Measurements from ENCODE around the gene NAA80.

The NAA80 gene

DNA sequence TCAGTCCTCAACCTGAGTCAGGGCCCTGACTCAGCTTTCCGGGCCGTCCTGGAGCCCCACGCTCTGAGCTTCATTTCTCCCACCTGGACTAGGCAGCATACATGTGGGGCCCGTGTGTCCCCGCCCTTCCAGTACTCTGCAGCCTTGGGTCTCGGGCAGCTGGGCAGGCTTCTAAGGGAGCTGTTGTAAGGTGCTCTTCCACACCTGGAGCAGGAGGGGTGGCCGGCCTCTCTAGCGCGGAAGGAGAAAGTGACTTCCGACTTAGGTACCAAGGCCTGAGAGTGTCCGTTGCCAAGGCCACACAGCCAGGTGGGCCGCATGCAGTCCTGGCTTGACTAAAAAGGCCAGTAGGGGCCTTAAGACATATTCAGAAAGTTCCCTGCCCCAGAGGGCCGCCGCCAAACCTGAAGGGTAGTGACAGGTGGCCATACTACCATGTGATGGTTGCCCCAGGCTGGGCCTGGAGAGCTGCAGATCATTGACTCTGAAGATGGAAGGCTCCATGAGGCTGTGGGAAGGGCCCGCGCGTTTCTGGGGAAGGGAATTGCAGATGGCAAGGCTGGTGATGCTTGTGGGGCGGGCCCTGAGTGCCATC lies 39.7 kb downstream of the NAA80 start:
- in situ Hi-C loops (cut with MboI; ENCODE audit: low sequenced_read_pairs), result no loop called here

DNA sequence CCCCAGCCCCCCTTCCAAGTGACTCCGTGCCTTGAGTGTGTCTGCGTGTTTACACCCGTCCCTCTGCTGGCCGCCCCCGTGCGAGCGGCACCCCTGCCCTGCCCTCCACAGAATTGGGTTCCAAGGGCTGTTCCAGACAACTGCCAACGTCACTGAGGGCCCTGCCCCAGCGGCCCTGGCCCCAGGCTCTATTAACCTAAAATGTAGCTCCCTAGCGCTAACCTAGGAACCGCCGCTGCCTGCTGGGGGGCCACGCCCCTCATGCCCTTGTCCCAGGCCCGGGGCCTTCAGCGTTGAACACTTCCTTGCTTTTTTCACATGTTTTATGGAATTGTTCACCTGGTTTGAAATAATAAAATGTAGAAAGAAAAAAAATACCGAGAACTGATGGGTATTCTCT lies 40.2 kb downstream of the NAA80 start:
- in situ Hi-C loops (cut with MboI; ENCODE audit: low sequenced_read_pairs), result no loop called here

DNA sequence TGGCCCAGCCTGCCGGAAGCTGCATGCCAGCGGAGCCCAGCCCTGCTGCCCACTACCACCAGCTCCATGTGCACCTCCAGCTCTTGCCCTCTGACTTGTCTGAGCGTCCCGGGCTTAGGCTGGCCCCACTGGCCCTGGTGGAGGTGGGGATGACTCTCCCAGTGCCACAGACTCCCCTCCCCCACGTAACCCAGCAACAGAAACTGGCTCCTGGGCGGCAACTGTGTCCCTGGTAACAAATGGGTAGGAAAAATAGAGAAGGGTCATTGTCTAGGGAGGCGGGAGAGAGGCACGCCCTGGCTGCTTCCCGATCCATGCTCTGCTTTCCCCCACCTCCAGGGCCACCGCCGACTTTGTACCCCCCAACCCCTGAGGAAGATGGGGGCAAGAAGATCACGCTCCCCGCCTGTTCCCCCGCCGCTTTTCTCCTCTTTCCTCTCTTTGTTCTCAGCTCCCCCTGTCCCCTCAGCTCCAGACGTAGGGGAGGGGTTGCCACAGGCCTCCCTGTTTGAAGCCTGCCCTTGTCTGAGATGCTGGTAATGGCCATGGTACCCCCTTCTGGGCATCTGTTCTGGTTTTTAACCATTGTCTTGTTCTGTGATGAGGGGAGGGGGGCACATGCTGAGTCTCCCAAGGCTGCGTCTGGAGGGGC lies 41.0 kb downstream of the NAA80 start:
- in situ Hi-C loops (cut with MboI; ENCODE audit: low sequenced_read_pairs), result no loop called here

DNA sequence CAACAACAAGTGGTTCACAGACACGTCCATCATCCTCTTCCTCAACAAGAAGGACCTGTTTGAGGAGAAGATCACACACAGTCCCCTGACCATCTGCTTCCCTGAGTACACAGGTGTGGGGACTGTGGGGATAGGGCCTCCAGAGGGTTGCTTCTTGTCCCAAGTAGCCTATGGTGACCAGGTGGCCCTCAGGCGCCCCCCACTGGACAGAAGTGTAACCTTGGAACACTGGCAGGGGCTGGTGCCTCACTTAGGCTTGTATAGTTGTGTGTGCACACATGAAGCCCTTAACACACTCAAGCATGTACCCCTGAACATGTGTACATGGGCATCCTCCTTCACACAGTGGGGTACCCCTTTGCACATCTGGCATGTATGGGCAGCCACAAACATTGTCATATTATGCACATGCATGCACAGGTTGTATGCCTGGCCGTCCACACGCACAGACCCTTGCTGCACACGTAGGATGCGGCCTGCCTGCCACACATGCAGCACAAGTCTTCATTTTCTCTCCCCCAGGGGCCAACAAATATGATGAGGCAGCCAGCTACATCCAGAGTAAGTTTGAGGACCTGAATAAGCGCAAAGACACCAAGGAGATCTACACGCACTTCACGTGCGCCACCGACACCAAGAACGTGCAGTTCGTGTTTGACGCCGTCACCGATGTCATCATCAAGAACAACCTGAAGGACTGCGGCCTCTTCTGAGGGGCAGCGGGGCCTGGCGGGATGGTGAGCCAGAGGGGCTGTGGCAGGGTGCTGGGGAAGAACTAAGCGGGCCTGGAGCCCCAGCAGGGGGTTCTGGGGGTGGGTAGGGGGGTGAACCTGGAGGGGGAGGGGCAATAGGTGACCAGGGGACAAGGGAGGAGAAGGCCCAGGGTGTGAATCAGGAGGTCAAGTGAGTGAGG lies 42.0 kb downstream of the NAA80 start:
- in situ Hi-C loops (cut with MboI; ENCODE audit: low sequenced_read_pairs), result no loop called here

DNA sequence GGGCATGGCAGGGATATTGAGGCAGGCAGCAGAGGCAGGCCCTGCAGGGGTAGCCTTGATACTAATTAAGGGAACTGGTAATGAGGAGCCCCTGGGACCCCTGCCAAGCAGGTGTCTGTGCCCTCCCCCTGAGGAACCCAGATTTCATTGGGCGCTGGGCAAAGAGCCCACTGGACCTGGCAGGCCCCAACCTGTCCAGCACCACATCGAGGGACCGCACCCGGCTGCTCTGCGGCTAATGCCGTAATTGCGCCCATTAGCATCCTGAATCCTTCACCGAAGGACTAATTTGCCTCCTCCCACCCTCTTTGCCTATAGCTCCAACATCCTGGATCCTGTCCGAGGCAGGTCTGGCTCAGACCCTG lies 44.0 kb downstream of the NAA80 start:
- in situ Hi-C loops (cut with MboI; ENCODE audit: low sequenced_read_pairs), result no loop called here

DNA sequence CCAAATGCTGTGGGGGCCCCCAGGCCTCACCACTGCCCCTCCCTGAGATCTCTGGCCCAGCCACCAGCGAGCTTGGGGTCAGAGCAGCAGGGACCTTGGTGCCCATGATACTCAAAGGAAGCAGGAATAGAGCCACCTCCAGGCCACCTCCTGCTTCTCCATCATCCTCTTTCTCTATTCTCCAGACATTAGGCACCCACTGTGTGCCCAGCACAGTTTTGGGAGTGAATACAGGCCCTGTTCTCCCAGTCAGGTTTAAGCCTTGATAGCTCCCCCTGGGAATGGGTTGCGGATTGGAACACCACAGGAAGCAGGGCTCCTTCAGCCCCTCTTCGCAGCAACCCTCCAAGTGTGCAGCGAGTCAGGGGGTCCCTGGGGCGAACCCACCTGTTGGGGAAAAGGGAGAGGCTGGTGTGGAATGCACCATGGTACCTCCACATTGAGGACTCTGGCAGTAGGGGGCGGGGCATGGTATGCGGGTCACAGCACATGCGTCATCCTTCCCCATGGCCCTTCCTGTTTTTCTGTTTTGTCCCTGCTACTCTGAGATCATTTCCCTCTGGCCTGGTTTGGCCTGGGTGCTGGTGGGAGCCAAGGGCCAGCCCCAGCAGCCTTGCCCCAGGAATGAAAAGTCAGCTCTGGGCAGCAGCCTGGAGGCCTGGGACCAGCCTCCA lies 44.5 kb downstream of the NAA80 start:
- in situ Hi-C loops (cut with MboI; ENCODE audit: low sequenced_read_pairs), result no loop called here

DNA sequence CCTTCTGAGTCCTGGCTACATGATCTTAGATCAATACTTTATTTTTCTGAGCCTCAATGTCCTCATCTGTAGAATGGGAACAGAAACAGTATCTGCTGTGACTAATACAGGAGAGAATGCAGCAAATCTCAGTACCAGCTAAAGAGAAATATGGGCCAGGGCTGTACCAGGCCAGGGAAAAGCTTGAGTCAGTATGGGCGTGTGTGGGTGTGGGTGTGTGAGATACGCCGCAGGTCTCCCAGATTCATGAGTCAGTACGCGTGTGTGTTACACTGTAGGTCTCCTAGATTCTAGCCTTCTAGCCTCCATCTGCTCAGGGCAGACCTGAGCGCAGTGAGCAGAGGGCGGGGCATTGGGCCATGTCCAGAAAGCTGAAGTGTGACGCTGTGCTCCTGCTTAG lies 48.0 kb downstream of the NAA80 start:
- in situ Hi-C loops (cut with MboI; ENCODE audit: low sequenced_read_pairs), result no loop called here

DNA sequence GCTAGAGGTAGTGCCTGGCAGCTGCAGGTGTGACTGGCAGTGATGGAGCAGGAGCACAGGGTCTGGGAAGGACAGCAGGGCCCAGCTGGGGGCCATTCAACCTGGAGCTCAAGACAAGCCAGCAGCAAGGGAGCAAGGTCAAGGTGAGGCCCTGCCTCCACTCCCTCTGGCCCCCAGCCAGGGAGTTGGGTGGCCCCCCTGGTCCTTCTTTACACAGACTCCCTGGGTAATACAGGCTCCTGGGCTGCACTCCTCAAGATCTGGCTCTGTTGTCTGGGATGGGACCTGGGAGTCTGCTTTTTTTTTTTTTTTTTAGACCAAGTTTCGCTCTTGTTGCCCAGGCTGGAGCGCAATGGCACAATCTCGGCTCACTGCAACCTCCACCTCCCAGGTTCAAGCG lies 48.7 kb downstream of the NAA80 start:
- in situ Hi-C loops (cut with MboI; ENCODE audit: low sequenced_read_pairs), result no loop called here

DNA sequence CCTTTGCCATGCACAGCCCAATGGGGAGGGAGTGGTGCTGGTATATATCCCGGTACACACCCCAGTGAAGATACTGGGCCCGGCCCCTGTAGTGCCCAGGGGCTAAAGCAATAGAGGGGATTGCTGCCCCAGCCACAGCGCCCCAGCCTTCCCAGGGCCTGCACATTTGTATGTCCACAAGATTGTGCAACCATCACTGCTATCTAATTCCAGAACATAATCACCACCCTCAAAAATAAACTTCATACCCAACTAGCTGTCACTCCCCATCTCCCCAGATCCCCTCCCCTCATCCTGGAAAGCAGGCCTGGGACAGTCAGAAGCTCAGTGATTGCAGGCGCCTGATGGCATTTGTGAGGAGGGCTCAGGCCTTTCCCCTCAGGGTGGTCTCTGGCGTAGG lies 49.7 kb downstream of the NAA80 start:
- in situ Hi-C loops (cut with MboI; ENCODE audit: low sequenced_read_pairs), result no loop called here

DNA sequence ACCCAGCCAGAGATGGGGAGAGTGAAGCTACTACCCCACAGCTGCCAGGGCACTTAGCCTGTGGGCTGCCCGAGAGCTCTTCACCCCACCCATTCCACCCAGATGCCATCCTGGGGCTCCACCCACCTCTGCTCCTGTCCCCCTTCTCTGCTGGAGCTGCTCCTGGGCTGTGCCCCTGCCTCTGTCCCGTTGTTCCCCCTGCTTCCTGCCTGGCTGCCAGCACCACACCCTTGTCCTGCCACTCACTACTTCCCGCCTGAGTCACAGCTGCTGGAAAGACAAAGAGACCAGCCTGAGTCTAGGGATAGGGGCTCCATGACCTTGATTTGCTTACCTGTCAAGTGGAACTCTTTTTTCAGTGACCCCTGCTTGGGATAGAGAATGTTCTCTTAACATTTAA lies 50.8 kb downstream of the NAA80 start:
- in situ Hi-C loops (cut with MboI; ENCODE audit: low sequenced_read_pairs), result no loop called here

DNA sequence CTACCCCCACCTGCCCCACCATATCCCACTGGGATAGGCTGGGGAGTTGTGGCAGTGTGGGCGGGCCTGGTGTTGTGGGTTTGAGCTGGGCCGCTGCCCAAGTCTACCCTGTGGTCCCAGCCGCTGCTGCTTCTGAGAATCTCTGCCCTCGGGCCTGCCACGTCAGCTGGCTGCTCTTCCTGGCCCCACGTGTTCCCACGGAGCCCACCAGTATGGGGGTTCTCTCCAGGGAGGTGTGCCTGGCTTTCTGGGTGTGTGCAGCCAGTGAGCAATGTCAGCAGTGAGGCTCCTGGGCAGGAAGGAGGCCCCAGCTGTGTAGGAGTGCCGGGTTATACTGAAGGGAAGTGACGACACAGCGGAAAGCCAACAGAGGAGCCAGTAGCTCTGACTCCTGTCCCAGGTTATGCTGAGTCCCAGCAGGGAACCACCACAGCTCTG lies 52.7 kb downstream of the NAA80 start:
- in situ Hi-C loops (cut with MboI; ENCODE audit: low sequenced_read_pairs), result no loop called here
